Parathyroid adenoma (tissue), 2 donors: Measurements from ENCODE around the gene SLC8B1.

Experiments used
- H2AFZ ChIP-seq: fragments of 300-600 bp; sonication (generic); one replicate; pipeline ENCODE4 v1.7.0; 2017; ENCODE audit warnings: antibody characterized with exemption, mild to moderate bottlenecking
- H3K27ac ChIP-seq: fragments of 300-600 bp; sonication (generic); one replicate; pipeline ENCODE4 v1.7.0; 2017
- H3K27me3 ChIP-seq: fragments of 300-600 bp; sonication (generic); one replicate; pipeline ENCODE4 v1.7.0; 2017; ENCODE audit warnings: low read length; ENCODE audit not compliant: control insufficient read depth, insufficient read depth
- H3K36me3 ChIP-seq: fragments of 300-600 bp; sonication (generic); one replicate; pipeline ENCODE4 v1.7.0; 2017; ENCODE audit warnings: low read length; ENCODE audit not compliant: control insufficient read depth, insufficient read depth
- H3K4me1 ChIP-seq: fragments of 300-600 bp; sonication (generic); one replicate; pipeline ENCODE4 v1.7.0; 2017; ENCODE audit warnings: control low read depth
- H3K4me2 ChIP-seq: fragments of 300-600 bp; sonication (generic); one replicate; pipeline ENCODE4 v1.7.0; 2017; ENCODE audit warnings: low read length
- H3K4me3 ChIP-seq: fragments of 300-600 bp; sonication (generic); one replicate; pipeline ENCODE4 v1.7.0; 2017; ENCODE audit warnings: low read depth, low read length
- H3K79me2 ChIP-seq: fragments of 300-600 bp; sonication (generic); one replicate; pipeline ENCODE4 v1.7.0; 2017; ENCODE audit warnings: control low read depth
- H3K9ac ChIP-seq: fragments of 300-600 bp; sonication (generic); one replicate; pipeline ENCODE4 v1.7.0; 2017; ENCODE audit warnings: mild to moderate bottlenecking
- H3K9me3 ChIP-seq: fragments of 300-600 bp; sonication (generic); one replicate; pipeline ENCODE4 v1.7.0; 2017; ENCODE audit warnings: low read length; ENCODE audit not compliant: control insufficient read depth
- TF ChIP-seq, protein P1 (sequence below): fragments of 300-600 bp; sonication (generic); IDR thresholded peaks from one replicate; pipeline ENCODE4 v1.7.0; 2017; ENCODE audit warnings: antibody characterized with exemption, mild to moderate bottlenecking
- donor health status: primary hyperparathyroidism.

The SLC8B1 gene

DNA sequence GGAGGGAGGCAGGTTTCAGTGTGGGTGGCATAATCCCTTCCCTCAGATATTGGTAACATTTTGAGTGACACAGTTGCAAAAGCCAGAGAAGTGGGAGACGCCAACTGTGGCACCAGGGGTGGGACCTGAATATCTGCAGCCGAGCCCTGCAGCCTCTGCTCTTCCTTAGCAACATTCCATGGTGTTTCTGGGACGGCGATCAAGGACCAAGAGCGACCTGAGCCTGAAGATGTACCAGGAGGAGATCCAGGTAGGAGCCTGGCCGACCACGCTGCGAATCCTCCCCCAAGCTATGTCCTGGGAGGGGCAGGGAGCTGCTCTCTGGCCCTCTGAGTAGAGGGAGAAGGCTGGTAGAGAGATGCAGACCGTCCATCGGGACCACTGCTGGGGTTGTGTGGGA lies 41.8 kb downstream of the SLC8B1 start:
- Histone ChIP-seq H3K9me3 (no peaks in the 10 kb centered on the region), H3K79me2 (no peaks in the 10 kb centered on the region), H3K27ac (no peak overlapping the region), H3K4me1 (peaks cover 19% of the 10 kb centered on the region), H3K4me2 (no peak overlapping the region), H2AFZ (no peak overlapping the region), H3K36me3 (no peaks in the 10 kb centered on the region), H3K27me3 (no peaks in the 10 kb centered on the region), H3K4me3 (no peak overlapping the region), H3K9ac (no peak overlapping the region)
- TF ChIP-seq, protein P1, sequence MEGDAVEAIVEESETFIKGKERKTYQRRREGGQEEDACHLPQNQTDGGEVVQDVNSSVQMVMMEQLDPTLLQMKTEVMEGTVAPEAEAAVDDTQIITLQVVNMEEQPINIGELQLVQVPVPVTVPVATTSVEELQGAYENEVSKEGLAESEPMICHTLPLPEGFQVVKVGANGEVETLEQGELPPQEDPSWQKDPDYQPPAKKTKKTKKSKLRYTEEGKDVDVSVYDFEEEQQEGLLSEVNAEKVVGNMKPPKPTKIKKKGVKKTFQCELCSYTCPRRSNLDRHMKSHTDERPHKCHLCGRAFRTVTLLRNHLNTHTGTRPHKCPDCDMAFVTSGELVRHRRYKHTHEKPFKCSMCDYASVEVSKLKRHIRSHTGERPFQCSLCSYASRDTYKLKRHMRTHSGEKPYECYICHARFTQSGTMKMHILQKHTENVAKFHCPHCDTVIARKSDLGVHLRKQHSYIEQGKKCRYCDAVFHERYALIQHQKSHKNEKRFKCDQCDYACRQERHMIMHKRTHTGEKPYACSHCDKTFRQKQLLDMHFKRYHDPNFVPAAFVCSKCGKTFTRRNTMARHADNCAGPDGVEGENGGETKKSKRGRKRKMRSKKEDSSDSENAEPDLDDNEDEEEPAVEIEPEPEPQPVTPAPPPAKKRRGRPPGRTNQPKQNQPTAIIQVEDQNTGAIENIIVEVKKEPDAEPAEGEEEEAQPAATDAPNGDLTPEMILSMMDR, result no peak

DNA sequence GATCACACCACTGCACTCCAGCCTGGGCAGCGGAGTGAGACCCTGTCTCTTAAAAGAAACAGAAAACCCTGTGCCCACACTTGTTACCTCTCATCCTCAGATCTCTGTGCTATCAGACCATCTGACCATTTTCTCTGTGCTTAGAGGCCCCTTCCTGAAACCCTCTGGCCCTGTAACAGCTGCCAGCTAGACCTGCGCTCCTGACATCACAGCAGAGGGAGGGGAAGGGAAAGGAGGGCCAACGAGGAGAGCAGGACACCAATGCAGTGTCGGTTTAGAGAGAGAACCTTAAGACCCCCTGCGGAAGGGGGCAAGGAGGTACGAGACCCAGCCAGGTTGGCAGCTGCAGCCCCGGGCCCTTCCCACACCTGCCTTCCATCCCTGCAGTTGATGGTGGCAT lies 42.4 kb downstream of the SLC8B1 start:
- no peak overlapping the region for H3K27ac ChIP-seq
- TF ChIP-seq, protein P1, result no peak
- H3K9ac ChIP-seq, result no peak overlapping the region
- no peak overlapping the region for H3K4me3 ChIP-seq
- H3K36me3 ChIP-seq, result no peaks in the 10 kb centered on the region
- H3K4me1 ChIP-seq, result peaks cover 18% of the 10 kb centered on the region
- H2AFZ ChIP-seq, result no peak overlapping the region
- no peak overlapping the region for H3K4me2 ChIP-seq
- no peaks in the 10 kb centered on the region for H3K27me3 ChIP-seq
- no peaks in the 10 kb centered on the region for H3K79me2 ChIP-seq
- H3K9me3 ChIP-seq, result no peaks in the 10 kb centered on the region

DNA sequence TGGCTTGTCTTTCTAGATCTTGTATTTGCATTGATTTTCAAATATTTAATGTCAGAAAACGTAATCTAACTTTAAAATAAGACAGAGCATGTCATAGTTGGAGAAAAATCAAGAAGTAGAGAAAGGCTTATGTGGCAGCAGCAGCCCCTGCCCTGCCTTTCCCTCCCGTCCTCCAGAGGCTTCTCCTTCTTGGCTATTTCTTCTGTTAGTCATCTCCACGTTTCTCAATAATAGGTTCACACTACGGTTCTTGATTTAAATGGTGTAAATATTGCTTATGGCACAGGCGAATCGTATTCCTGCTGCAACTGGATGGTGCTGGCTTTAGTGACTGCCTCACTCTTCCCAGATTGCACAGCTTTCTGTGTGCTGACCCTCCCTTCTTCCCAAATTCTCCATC lies 42.8 kb downstream of the SLC8B1 start:
- no peaks in the 10 kb centered on the region for H3K9me3 ChIP-seq
- H3K4me2 ChIP-seq, result no peak overlapping the region
- no peak overlapping the region for H2AFZ ChIP-seq
- TF ChIP-seq, protein P1, result no peak
- no peak overlapping the region for H3K27ac ChIP-seq
- H3K27me3 ChIP-seq, result no peaks in the 10 kb centered on the region
- no peak overlapping the region for H3K4me3 ChIP-seq
- no peaks in the 10 kb centered on the region for H3K79me2 ChIP-seq
- H3K36me3 ChIP-seq, result no peaks in the 10 kb centered on the region
- peaks cover 16% of the 10 kb centered on the region for H3K4me1 ChIP-seq
- no peak overlapping the region for H3K9ac ChIP-seq

DNA sequence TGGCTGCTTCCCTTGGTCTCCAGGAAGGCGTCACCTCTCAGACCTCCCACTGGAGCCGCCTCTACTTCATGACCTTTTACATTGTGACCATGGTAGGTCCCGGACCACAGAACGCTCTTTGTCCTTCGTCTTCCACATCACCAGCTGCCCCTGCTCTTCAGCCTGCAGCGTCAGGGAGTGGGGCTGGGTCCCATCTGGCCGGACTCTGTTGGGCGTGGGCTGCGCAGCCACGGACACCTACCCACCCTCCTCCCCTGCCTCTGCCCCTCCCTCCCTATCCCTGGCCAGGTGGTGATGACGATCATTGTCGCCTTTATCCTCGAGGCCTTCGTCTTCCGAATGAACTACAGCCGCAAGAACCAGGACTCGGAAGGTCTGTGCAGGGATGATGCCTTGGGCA lies 43.3 kb downstream of the SLC8B1 start:
- Histone ChIP-seq H3K4me1 (peaks cover 16% of the 10 kb centered on the region), H3K4me2 (no peak overlapping the region), H3K27me3 (no peaks in the 10 kb centered on the region), H3K27ac (no peak overlapping the region), H3K9me3 (no peaks in the 10 kb centered on the region), H3K36me3 (no peaks in the 10 kb centered on the region), H3K4me3 (no peak overlapping the region), H3K79me2 (no peaks in the 10 kb centered on the region), H2AFZ (no peak overlapping the region), H3K9ac (no peak overlapping the region)
- TF ChIP-seq, protein P1, result no peak

DNA sequence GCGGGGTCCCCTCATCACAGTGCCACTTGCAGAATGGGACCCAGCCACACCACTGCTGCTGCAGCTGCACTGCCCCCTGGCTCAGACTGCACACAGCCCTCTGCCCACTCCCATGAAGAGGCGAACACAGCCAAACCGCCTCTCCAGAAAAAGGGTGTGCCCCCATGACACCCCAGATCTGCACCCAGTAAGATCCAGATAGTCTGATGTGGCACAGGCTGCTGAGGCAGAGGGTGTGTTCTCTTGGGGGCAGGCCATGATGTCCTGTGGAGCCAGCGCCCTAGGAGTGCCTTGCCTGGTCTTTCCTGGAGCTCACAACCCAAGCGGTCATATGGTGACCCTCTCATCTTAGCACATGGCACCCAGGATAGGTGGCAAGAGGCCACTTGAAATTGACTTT lies 44.4 kb downstream of the SLC8B1 start:
- no peaks in the 10 kb centered on the region for H3K36me3 ChIP-seq
- H3K4me3 ChIP-seq, result no peak overlapping the region
- TF ChIP-seq, protein P1, result no peak
- peaks cover 16% of the 10 kb centered on the region for H3K4me1 ChIP-seq
- no peak overlapping the region for H3K27ac ChIP-seq
- no peaks in the 10 kb centered on the region for H3K27me3 ChIP-seq
- H3K4me2 ChIP-seq, result no peak overlapping the region
- no peak overlapping the region for H3K9ac ChIP-seq
- no peaks in the 10 kb centered on the region for H3K9me3 ChIP-seq
- H2AFZ ChIP-seq, result no peak overlapping the region
- no peaks in the 10 kb centered on the region for H3K79me2 ChIP-seq
